Transverse colon (tissue), 4 donors: ENCODE measurements around the gene VAC14. TPM values are rescaled to one million over a fixed set of nuclear protein-coding genes. Genes with fewer than 3 reads are reported as not detected.
A peak's percentile ranks its signal among the peaks of the same experiment; 100 is the strongest.

Source experiments
- DNase-seq: peaks from one replicate; pipeline ENCODE4 v3.0.0-alpha.2; 2019
- H3K27ac ChIP-seq, 4 donors: fragments of 200-600 bp; sonication (generic); 2 replicates each; pipeline ENCODE4 v1.5.1; 2016 to 2018; ENCODE audit warnings: inconsistent platforms in 4 of 4
- H3K27me3 ChIP-seq: fragments of 200-600 bp; sonication (generic); 2 replicates; pipeline ENCODE4 v1.5.1; 2017; ENCODE audit warnings: inconsistent platforms
- H3K36me3 ChIP-seq, 4 donors: fragments of 200-600 bp; sonication (generic); 2 replicates each; pipeline ENCODE4 v1.5.1; 2017 to 2019; ENCODE audit warnings: inconsistent platforms in 4 of 4
- H3K4me1 ChIP-seq, 4 donors: fragments of 200-600 bp; sonication (generic); 2 replicates each; pipeline ENCODE4 v1.5.1; 2017 to 2020; ENCODE audit warnings: inconsistent platforms in 4 of 4
- H3K4me3 ChIP-seq, 4 donors: fragments of 200-600 bp; sonication (generic); 1 replicate in 1 of 4; 2 replicates in 3 of 4; pipeline versions ENCODE4 v1.5.1 to v1.6.1; 2017 to 2019; ENCODE audit warnings: inconsistent platforms in 4 of 4
- H3K9me3 ChIP-seq, 2 donors: fragments of 200-600 bp; sonication (generic); 2 replicates each; pipeline ENCODE4 v1.5.1; 2017 to 2019; ENCODE audit warnings: inconsistent platforms in 2 of 2
- CTCF ChIP-seq, 5 experiments: fragments of 200-600 bp in 3 of 5; fragments of 450-650 bp in 2 of 5; sonication (generic) in 3 of 5; IDR thresholded peaks; 1 replicate in 2 of 5; 2 replicates in 3 of 5; pipeline ENCODE4 v1.5.1; 2016 to 2017; ENCODE audit warnings: antibody characterized with exemption in 5 of 5, inconsistent platforms in 3 of 5, mild to moderate bottlenecking in 2 of 5, moderate library complexity in 1 of 5
- EP300 ChIP-seq: sonication (generic); formaldehyde crosslinking; IDR thresholded peaks from one replicate; pipeline ENCODE4 v1.6.1; 2017; ENCODE audit warnings: antibody characterized with exemption, low read depth
- POLR2A ChIP-seq: fragments of 450-650 bp; IDR thresholded peaks from one replicate; pipeline ENCODE4 v1.6.1; 2016; ENCODE audit warnings: antibody characterized with exemption, mild to moderate bottlenecking, moderate library complexity
- POLR2AphosphoS5 ChIP-seq, 3 donors: sonication (generic); formaldehyde crosslinking; IDR thresholded peaks; one replicate each; pipeline ENCODE4 v1.6.1; 2016; ENCODE audit warnings: antibody characterized with exemption in 3 of 3
- WGBS, 2 donors: methylation state at CpG; one replicate each; pipeline ENCODE4 v1.1.5; 2018; ENCODE audit warnings: low coverage in 1 of 2; 5-methylcytosine and 5-hydroxymethylcytosine counted together
- in situ Hi-C, 4 donors: fragments of 200-750 bp; cut with MboI; loops; one replicate each; pipeline versions ENCODE4 v1.15.0 to v1.15.1; 2017; ENCODE audit warnings: low sequenced_read_pairs in 3 of 4, low pct_ligation_motif_present in 1 of 4, low pct_unique_long_range_greater_than_20kb in 1 of 4
- intact Hi-C: fragments of 100-400 bp; cut with DNase I; formaldehyde crosslinking; loops from one replicate; pipeline ENCODE4 v1.15.1; 2023; ENCODE audit warnings: low total_unique reads
- total RNA-seq, 4 donors: library from RNA; depleted of rRNA; stranded (reverse); fragments of >200 nt; gene quantifications; one replicate each; pipeline ENCODE4 v1.1.0, GENCODE V29; 2016

Gene VAC14
- total RNA-seq, 4 donors from 2014 or later, result 37.2 to 270 (median 64.3) TPM

- 35 to 37% methylated on average over 7 to 15 of the region's 15 CpGs for WGBS, 2 donors
- in situ Hi-C loops (no loop called here), intact Hi-C loops (no loop called here)
- Histone ChIP-seq H3K36me3 (no peaks in the 10 kb centered on the region), H3K27me3 (no peaks in the 10 kb centered on the region), H3K4me3 (no peak overlapping the region), H3K27ac (peak overlapping the region; percentile 85 to 94 (median 89)), H3K4me1 (peaks cover 39 to 67% (median 62%) of the 10 kb centered on the region in 4 donors), H3K9me3 (no peaks in the 10 kb centered on the region)
- peak; percentile 82 for DNase-seq
- TF ChIP-seq EP300 (no peak), POLR2AphosphoS5 (IDR thresholded peaks at IDR 0.05) (peak in 1 of 3 donors; percentile 49)
These were observed 54.1 kb downstream of the VAC14 start for GRCh38 chr16:70746708-70747424.

GRCh38 chr16:70746040-70746707 lies 54.8 kb downstream of the VAC14 start:
- in situ Hi-C loops, result no loop called here
- peak; percentile 67 for DNase-seq
- Histone ChIP-seq H3K36me3 (no peaks in the 10 kb centered on the region), H3K27me3 (no peaks in the 10 kb centered on the region), H3K4me3 (no peak overlapping the region), H3K4me1 (peaks cover 35 to 62% (median 55%) of the 10 kb centered on the region in 4 donors), H3K9me3 (no peaks in the 10 kb centered on the region), H3K27ac (peak overlapping the region; percentile 85 to 94 (median 89))
- intact Hi-C loops, result no loop called here
- WGBS, 2 donors, result 37 to 40% methylated on average over 1 to 12 of the region's 12 CpGs
- TF ChIP-seq EP300, result no peak
- TF ChIP-seq POLR2A, result no peak
- peak in 1 of 3 donors; percentile 14 for TF ChIP-seq POLR2AphosphoS5 (IDR thresholded peaks at IDR 0.05)
- TF ChIP-seq CTCF (IDR thresholded peaks at IDR 0.05), result no peak

GRCh38 chr16:70745536-70746025 lies 55.4 kb downstream of the VAC14 start:
- H3K4me1 ChIP-seq, result peaks cover 35 to 60% (median 49%) of the 10 kb centered on the region in 4 donors
- H3K9me3 ChIP-seq, result no peaks in the 10 kb centered on the region
- DNase-seq, result no peak
- no peaks in the 10 kb centered on the region for H3K36me3 ChIP-seq
- no peaks in the 10 kb centered on the region for H3K27me3 ChIP-seq
- no peak overlapping the region for H3K4me3 ChIP-seq
- peak overlapping the region; percentile 85 to 94 (median 89) for H3K27ac ChIP-seq
- TF ChIP-seq POLR2A (no peak), POLR2AphosphoS5 (IDR thresholded peaks at IDR 0.05) (no peak), CTCF (IDR thresholded peaks at IDR 0.05) (no peak), EP300 (no peak)
- 88 to 93% methylated on average over 3 to 6 of the region's 6 CpGs for WGBS, 2 donors
- in situ Hi-C loops (no loop called here), intact Hi-C loops (no loop called here)

- H3K4me3 ChIP-seq, result no peak overlapping the region
- H3K27me3 ChIP-seq, result no peaks in the 10 kb centered on the region
- H3K9me3 ChIP-seq, result no peaks in the 10 kb centered on the region
- in situ Hi-C loops (no loop called here), intact Hi-C loops (no loop called here)
- no peak overlapping the region for H3K27ac ChIP-seq
- no peak for DNase-seq
- peaks cover 28 to 48% (median 38%) of the 10 kb centered on the region in 4 donors for H3K4me1 ChIP-seq
- no peaks in the 10 kb centered on the region for H3K36me3 ChIP-seq
- TF ChIP-seq POLR2A (no peak), CTCF (IDR thresholded peaks at IDR 0.05) (no peak), POLR2AphosphoS5 (IDR thresholded peaks at IDR 0.05) (no peak), EP300 (no peak)
- 97% methylated on average over 8 of the region's 9 CpGs; no CpG with 5 or more reads in 1 of the 2 donors for WGBS, 2 donors
These were observed 56.6 kb downstream of the VAC14 start for GRCh38 chr16:70744366-70744765.
